PC-3 (cell line): ENCODE results near the gene LRRC40.

Source experiments
- EZH2 ChIP-seq: fragments of 300-600 bp; sonication (generic); IDR thresholded peaks from one replicate; pipeline ENCODE4 v1.6.1; 2017; ENCODE audit warnings: antibody characterized with exemption, mild to moderate bottlenecking, low read length; ENCODE audit not compliant: unreplicated experiment
- TF ChIP-seq, protein P1 (sequence below): fragments of 300-600 bp; sonication (generic); conservative IDR thresholded peaks from 2 replicates; pipeline ENCODE4 v1.5.1; 2017; ENCODE audit warnings: antibody characterized with exemption, low read depth, mild to moderate bottlenecking, low read length

DNA sequence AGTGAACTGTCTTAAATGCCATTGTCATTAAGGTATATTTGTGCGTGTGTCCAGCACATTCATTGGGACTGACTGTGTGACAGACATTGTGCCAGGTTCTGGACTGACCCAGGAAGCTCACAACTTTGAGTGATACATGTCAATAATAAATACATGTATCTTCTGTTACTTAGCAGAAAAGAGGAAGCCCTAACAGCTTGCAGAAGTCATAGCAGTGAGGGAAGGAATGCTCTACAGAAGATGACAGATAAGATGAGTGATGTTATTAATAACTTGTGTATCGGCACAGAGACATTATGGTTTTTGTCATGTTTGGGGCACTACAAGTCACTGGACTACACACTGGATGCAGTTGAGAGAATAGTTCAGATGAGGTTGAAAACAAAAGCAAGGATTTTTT is 14.6 kb upstream of the LRRC40 start:
- TF ChIP-seq, protein P1, sequence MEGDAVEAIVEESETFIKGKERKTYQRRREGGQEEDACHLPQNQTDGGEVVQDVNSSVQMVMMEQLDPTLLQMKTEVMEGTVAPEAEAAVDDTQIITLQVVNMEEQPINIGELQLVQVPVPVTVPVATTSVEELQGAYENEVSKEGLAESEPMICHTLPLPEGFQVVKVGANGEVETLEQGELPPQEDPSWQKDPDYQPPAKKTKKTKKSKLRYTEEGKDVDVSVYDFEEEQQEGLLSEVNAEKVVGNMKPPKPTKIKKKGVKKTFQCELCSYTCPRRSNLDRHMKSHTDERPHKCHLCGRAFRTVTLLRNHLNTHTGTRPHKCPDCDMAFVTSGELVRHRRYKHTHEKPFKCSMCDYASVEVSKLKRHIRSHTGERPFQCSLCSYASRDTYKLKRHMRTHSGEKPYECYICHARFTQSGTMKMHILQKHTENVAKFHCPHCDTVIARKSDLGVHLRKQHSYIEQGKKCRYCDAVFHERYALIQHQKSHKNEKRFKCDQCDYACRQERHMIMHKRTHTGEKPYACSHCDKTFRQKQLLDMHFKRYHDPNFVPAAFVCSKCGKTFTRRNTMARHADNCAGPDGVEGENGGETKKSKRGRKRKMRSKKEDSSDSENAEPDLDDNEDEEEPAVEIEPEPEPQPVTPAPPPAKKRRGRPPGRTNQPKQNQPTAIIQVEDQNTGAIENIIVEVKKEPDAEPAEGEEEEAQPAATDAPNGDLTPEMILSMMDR: no peak
- no peak for TF ChIP-seq EZH2
